H1 (cell line): Measurements from ENCODE around the gene PARD3. TPM values are rescaled to one million over a fixed set of nuclear protein-coding genes. Genes with fewer than 3 reads are reported as not detected.

Source experiments
- CTCF ChIA-PET: fragments of 300-600 bp; sonication (Branson Sonifier 250); formaldehyde crosslinking; loops from one replicate; lab custom pipeline; 2021; ENCODE audit not compliant: partially characterized antibody; lab: Charles Lee
- POLR2A ChIA-PET: fragments of 300-600 bp; sonication (Branson Sonifier 250); formaldehyde crosslinking; loops from one replicate; lab custom pipeline; 2021; ENCODE audit warnings: inconsistent platforms; ENCODE audit not compliant: partially characterized antibody; lab: Charles Lee
- DNase-seq, 2 experiments: peaks; one replicate each; pipeline versions ENCODE4 v3.0.0 to v3.0.0-alpha.2; 2010 to 2022; ENCODE audit warnings: low spot score in 2 of 2, low read depth in 1 of 2, mixed read lengths in 1 of 2
- FAIRE-seq: peaks from 2 replicates; lab custom pipeline; 2011; peaks lifted over from hg19 to GRCh38; lab: Jason Lieb, UNC
- H2AFZ ChIP-seq: 2 replicates; pipeline ENCODE4 v1.8.1; 2012; ENCODE audit warnings: low read length, inconsistent platforms
- H2AK5ac ChIP-seq: 2 replicates; pipeline ENCODE4 v1.6.1; 2013; ENCODE audit warnings: low read depth, low read length
- H2BK120ac ChIP-seq: replicated peaks from 2 replicates; pipeline ENCODE3; 2013; ENCODE audit warnings: low read depth, low read length, inconsistent platforms
- H2BK12ac ChIP-seq: 2 replicates; pipeline ENCODE4 v1.6.1; 2013; ENCODE audit warnings: low read depth, low read length
- H2BK15ac ChIP-seq: 2 replicates; pipeline ENCODE4 v1.6.1; 2013; ENCODE audit warnings: low read length
- H2BK20ac ChIP-seq: 2 replicates; pipeline ENCODE4 v1.6.1; 2013; ENCODE audit warnings: low read length
- H2BK5ac ChIP-seq: 2 replicates; pipeline ENCODE4 v1.6.1; 2013; ENCODE audit warnings: low read depth, low read length
- H3K14ac ChIP-seq: 2 replicates; pipeline ENCODE4 v1.6.1; 2013; ENCODE audit warnings: inconsistent platforms; ENCODE audit not compliant: insufficient read length
- H3K18ac ChIP-seq: 2 replicates; pipeline ENCODE4 v1.6.1; 2013; ENCODE audit warnings: low read length; ENCODE audit errors: extremely low read depth
- H3K23ac ChIP-seq: 2 replicates; pipeline ENCODE4 v1.6.1; 2013; ENCODE audit warnings: inconsistent platforms; ENCODE audit not compliant: insufficient read length
- H3K23me2 ChIP-seq: 2 replicates; pipeline ENCODE4 v1.6.1; 2013; ENCODE audit warnings: low read depth, low read length
- H3K27ac ChIP-seq: 2 replicates; pipeline ENCODE4 v1.6.1; 2011; ENCODE audit warnings: low read depth, low read length, inconsistent platforms
- H3K27me3 ChIP-seq, 4 experiments: replicated peaks in 1 of 4; 1 replicate in 1 of 4; 2 replicates in 3 of 4; pipeline versions ENCODE4 v1.6.1 to v1.8.1; 2011 to 2013; ENCODE audit warnings: low read length in 3 of 4, mild to moderate bottlenecking in 3 of 4, inconsistent platforms in 2 of 4, mixed read lengths in 2 of 4, moderate library complexity in 1 of 4; ENCODE audit not compliant: control insufficient read depth in 3 of 4, insufficient read depth in 3 of 4; ENCODE audit errors: extremely low read depth in 1 of 4
- H3K36me3 ChIP-seq, 4 experiments: 2 replicates each; pipeline versions ENCODE4 v1.6.1 to v1.8.1; 2011 to 2013; ENCODE audit warnings: mild to moderate bottlenecking in 4 of 4, low read length in 3 of 4, moderate library complexity in 2 of 4, control low read depth in 1 of 4, inconsistent platforms in 1 of 4; ENCODE audit not compliant: insufficient read depth in 4 of 4, control insufficient read depth in 2 of 4
- H3K4ac ChIP-seq: replicated peaks from 2 replicates; pipeline ENCODE3; 2013; ENCODE audit warnings: low read length, low read depth, mixed read lengths, inconsistent platforms; ENCODE audit not compliant: insufficient read length
- H3K4me1 ChIP-seq, 4 experiments: replicated peaks in 1 of 4; 1 replicate in 1 of 4; 2 replicates in 3 of 4; pipeline versions ENCODE4 v1.6.1 to v1.8.1; 2011 to 2013; ENCODE audit warnings: low read length in 3 of 4, inconsistent platforms in 2 of 4, mixed read lengths in 1 of 4; ENCODE audit not compliant: insufficient read depth in 4 of 4, control insufficient read depth in 3 of 4
- H3K4me2 ChIP-seq, 2 experiments: 2 replicates each; pipeline versions ENCODE4 v1.6.1 to v1.8.1; 2011 to 2013; ENCODE audit warnings: low read depth in 2 of 2, low read length in 2 of 2, control low read depth in 1 of 2, inconsistent platforms in 1 of 2, mild to moderate bottlenecking in 1 of 2; ENCODE audit not compliant: insufficient read depth in 1 of 2
- H3K4me3 ChIP-seq, 4 experiments: fragments of 200-600, 300-600 bp in 1 of 4; sonication (generic), shearing (Covaris generic), sonication (Bioruptor Twin) in 1 of 4; 2 replicates each; pipeline versions ENCODE4 v1.5.1 to v1.8.1; 2011 to 2016; ENCODE audit warnings: low read length in 4 of 4, low read depth in 3 of 4, control low read depth in 2 of 4, inconsistent platforms in 2 of 4, mild to moderate bottlenecking in 2 of 4, mixed read lengths in 1 of 4, moderate library complexity in 1 of 4; ENCODE audit not compliant: insufficient read depth in 2 of 4; ENCODE audit errors: extremely low read depth in 1 of 4
- H3K56ac ChIP-seq: replicated peaks from 2 replicates; pipeline ENCODE3; 2013; ENCODE audit warnings: low read depth, mild to moderate bottlenecking, mixed read lengths, low read length, inconsistent platforms; ENCODE audit not compliant: insufficient read length
- H3K79me1 ChIP-seq: 2 replicates; pipeline ENCODE4 v1.6.1; 2013; ENCODE audit warnings: low read depth, low read length, control low read depth
- H3K79me2 ChIP-seq, 2 experiments: 2 replicates each; pipeline versions ENCODE4 v1.6.1 to v1.8.1; 2012 to 2013; ENCODE audit warnings: low read length in 2 of 2, mild to moderate bottlenecking in 2 of 2, inconsistent platforms in 1 of 2; ENCODE audit not compliant: insufficient read depth in 2 of 2, control insufficient read depth in 1 of 2
- H3K9ac ChIP-seq, 4 experiments: replicated peaks in 1 of 4; 1 replicate in 1 of 4; 2 replicates in 3 of 4; pipeline versions ENCODE4 v1.6.1 to v1.8.1; 2011 to 2013; ENCODE audit warnings: low read depth in 3 of 4, low read length in 3 of 4, control low read depth in 2 of 4, mild to moderate bottlenecking in 2 of 4, moderate library complexity in 2 of 4, inconsistent platforms in 1 of 4; ENCODE audit errors: extremely low read depth in 1 of 4
- H3K9me3 ChIP-seq, 2 experiments: 2 replicates each; pipeline versions ENCODE4 v1.6.1 to v1.8.1; 2012 to 2013; ENCODE audit warnings: mild to moderate bottlenecking in 2 of 2, moderate library complexity in 2 of 2, control low read depth in 1 of 2, inconsistent platforms in 1 of 2, low read depth in 1 of 2, low read length in 1 of 2, mixed read lengths in 1 of 2; ENCODE audit not compliant: insufficient read depth in 2 of 2
- H4K20me1 ChIP-seq, 2 experiments: replicated peaks in 1 of 2; 2 replicates each; pipeline versions ENCODE3 to v1.8.1; 2011 to 2013; ENCODE audit warnings: inconsistent platforms in 2 of 2, low read length in 2 of 2, mild to moderate bottlenecking in 1 of 2; ENCODE audit not compliant: insufficient read depth in 2 of 2, control insufficient read depth in 1 of 2
- H4K5ac ChIP-seq: 2 replicates; pipeline ENCODE4 v1.6.1; 2013; ENCODE audit warnings: low read length, low read depth, mixed read lengths, inconsistent platforms; ENCODE audit not compliant: insufficient read length
- H4K8ac ChIP-seq: 2 replicates; pipeline ENCODE4 v1.8.0; 2013; ENCODE audit warnings: mild to moderate bottlenecking, moderate library complexity, low read length, inconsistent platforms; ENCODE audit not compliant: insufficient read depth; ENCODE audit errors: extremely low read depth
- H4K91ac ChIP-seq: replicated peaks from 2 replicates; pipeline ENCODE3; 2013; ENCODE audit warnings: low read length, mixed read lengths, inconsistent platforms; ENCODE audit not compliant: insufficient read length
- CTCF ChIP-seq, 3 experiments: IDR thresholded peaks; 1 replicate in 2 of 3; 2 replicates in 1 of 3; pipeline versions ENCODE4 v1.5.1 to v1.6.1; 2011; ENCODE audit warnings: low read length in 3 of 3, mild to moderate bottlenecking in 3 of 3, inconsistent platforms in 2 of 3, low read depth in 1 of 3, moderate library complexity in 1 of 3; ENCODE audit not compliant: insufficient read depth in 1 of 3; ENCODE audit errors: control extremely low read depth in 1 of 3
- FOSL1 ChIP-seq: IDR thresholded peaks from 2 replicates; pipeline ENCODE4 v1.6.1; 2011; ENCODE audit warnings: mild to moderate bottlenecking, low read depth, low read length, moderate library complexity; ENCODE audit not compliant: insufficient read depth
- KDM5A ChIP-seq: fragments of 200-600 bp; IDR thresholded peaks from 2 replicates; pipeline ENCODE4 v1.7.1; 2012; ENCODE audit warnings: mild to moderate bottlenecking, low read length, inconsistent platforms, mixed read lengths
- WGBS, 2 experiments: shearing (Covaris generic) in 1 of 2; methylation state at CpG; one replicate each; pipeline versions ENCODE4 v1.1.6 to v1.1.7; 2013 to 2015; ENCODE audit warnings: low lambda C conversion rate in 2 of 2, mixed read lengths in 2 of 2, inconsistent platforms in 1 of 2, low coverage in 1 of 2, missing lambda C conversion rate in 1 of 2; ENCODE audit not compliant: insufficient replicate concordance in 2 of 2, insufficient coverage in 1 of 2, insufficient read length in 1 of 2; ENCODE audit errors: extremely low coverage in 1 of 2, missing lambda C conversion rate in 1 of 2; 5-methylcytosine and 5-hydroxymethylcytosine counted together
- polyA plus RNA-seq, 7 experiments: library from polyadenylated mRNA; depleted of rRNA in 3 of 7; stranded (reverse) in 5 of 7; unstranded in 2 of 7; fragments of >200 nt in 5 of 7; fragments of 200-250 nt in 2 of 7; gene quantifications; 1 replicate in 5 of 7; 2 replicates in 1 of 7; 4 replicates in 1 of 7; pipeline versions ENCODE4 v1.2.1 to v1.2.3, GENCODE V29; 2011 to 2013; ENCODE audit warnings: missing spikeins in 2 of 7, mixed read lengths in 2 of 7
- total RNA-seq: library from RNA; stranded (reverse); fragmentation: NEBNext Ultra II Directional; extraction: Animal tissue kit (Norgen Biotek cat#: 25700); gene quantifications from 2 replicates; pipeline ENCODE4 v1.2.1, GENCODE V29; 2021

Gene PARD3
- total and polyA plus RNA-seq, 2 of the 8 experiments (the other 6 are each of a cell fraction or from before 2014, with no cell fraction given), result 19.7 to 49.1 TPM

- no peak overlapping the region for H3K4me2 ChIP-seq
- CTCF ChIA-PET, result interaction anchor here (1.6 kb wide), 2 partner anchors 10 to 15 kb away, joined by 4 to 5 read pairs; no protein-coding TSS in a partner anchor
- no peak overlapping the region for H2AK5ac ChIP-seq
- no peaks in the 10 kb centered on the region for H3K79me1 ChIP-seq
- H2BK15ac ChIP-seq, result no peak overlapping the region
- POLR2A ChIA-PET, result no interaction called here
- no peak overlapping the region for H3K9ac ChIP-seq
- H2BK120ac ChIP-seq, result no peak overlapping the region
- no peak overlapping the region for H4K8ac ChIP-seq
- no peak overlapping the region for H3K56ac ChIP-seq
- H4K20me1 ChIP-seq, result no peaks in the 10 kb centered on the region
- no peak overlapping the region for H2BK20ac ChIP-seq
- no peak overlapping the region for H2BK5ac ChIP-seq
- no peak overlapping the region for H3K23ac ChIP-seq
- no peak overlapping the region for H2AFZ ChIP-seq
- FAIRE-seq (no peak), DNase-seq (no peak)
- no peak overlapping the region for H3K18ac ChIP-seq
- H3K23me2 ChIP-seq, result no peaks in the 10 kb centered on the region
- H4K5ac ChIP-seq, result no peak overlapping the region
- H3K14ac ChIP-seq, result no peak overlapping the region
- no peak overlapping the region for H3K4ac ChIP-seq
- TF ChIP-seq FOSL1, result no peak
- no peak for TF ChIP-seq KDM5A
- TF ChIP-seq CTCF (IDR thresholded peaks at IDR 0.05; ENCODE audit: control extremely low read depth in 1 of 3, insufficient read depth in 1 of 3, low read depth in 1 of 3, low read length in 3 of 3), result no peak
- no peaks in the 10 kb centered on the region for H3K4me1 ChIP-seq
- no peak overlapping the region for H3K27ac ChIP-seq
- WGBS, 2 experiments, result 93% methylated on average over 1 of the region's 1 CpG; no CpG with 5 or more reads in 1 of the 2 experiments
- no peak overlapping the region for H3K4me3 ChIP-seq
- no peak overlapping the region for H2BK12ac ChIP-seq
- H3K79me2 ChIP-seq, result no peaks in the 10 kb centered on the region
- H3K36me3 ChIP-seq, result no peaks in the 10 kb centered on the region
- peaks cover 0 to 1% (median 0%) of the 10 kb centered on the region in 4 experiments; a peak in 1 of 7 replicates for H3K27me3 ChIP-seq
- no peak overlapping the region for H4K91ac ChIP-seq
- no peaks in the 10 kb centered on the region for H3K9me3 ChIP-seq
Measured at GRCh38 chr10:34273340-34273739, 541.8 kb downstream of the PARD3 start.
